ENCODE results near the gene SH3BP4. TPM values are rescaled to one million over a fixed set of nuclear protein-coding genes. Genes with fewer than 3 reads are reported as not detected.
A peak's percentile ranks its signal among the peaks of the same experiment; 100 is the strongest.

SH3BP4 gene
- total RNA-seq, 4 donors from 2014 or later: 16.5 to 32.8 (median 26.4) TPM

DNA sequence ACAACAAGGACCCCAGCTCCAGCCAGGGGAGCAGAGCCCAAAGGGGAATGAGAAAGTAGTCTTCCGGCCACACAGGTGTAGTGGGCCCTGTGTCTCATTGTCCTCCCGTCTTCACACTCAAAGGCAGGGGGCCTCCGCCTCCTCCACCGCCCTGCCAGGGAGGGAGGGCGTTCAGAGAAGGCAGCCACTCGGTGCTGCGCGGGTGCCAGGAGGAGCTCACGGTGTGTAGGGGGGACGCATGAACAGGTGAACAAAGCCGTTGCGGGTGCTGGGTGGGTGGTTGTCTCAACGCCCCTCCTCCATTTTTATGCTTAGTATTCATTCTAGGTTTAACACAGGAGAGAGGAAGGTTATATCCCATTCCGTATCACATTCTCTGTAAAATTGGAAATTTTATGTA lies 36.7 kb downstream of the SH3BP4 start:
- H3K36me3 ChIP-seq: no peaks in the 10 kb centered on the region

DNA sequence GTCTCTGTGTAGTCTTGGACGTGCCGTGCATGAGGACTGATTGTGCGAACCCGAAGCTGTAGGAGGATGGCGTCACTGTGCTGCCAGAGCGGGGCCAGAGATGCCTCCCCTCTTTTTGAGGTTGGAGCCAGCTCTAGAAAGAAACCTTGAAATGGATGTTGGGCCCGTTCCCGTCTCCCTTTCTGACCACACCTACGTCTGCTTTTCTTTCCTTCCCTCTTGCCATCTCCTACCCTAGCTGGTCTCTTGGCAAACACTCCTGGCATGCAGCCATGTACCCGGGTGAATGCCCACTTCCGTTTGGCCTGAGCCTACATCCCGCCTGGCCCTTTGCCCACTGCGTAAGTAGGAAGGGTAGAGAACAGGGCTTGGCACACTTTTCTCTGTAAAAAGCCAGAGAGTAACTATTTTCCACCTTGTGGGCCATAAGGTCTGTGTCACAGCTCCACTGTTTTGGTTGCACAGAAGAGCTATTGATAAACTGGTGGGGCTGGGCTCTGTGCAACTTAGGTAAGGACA lies 37.4 kb downstream of the SH3BP4 start:
- no peaks in the 10 kb centered on the region for H3K9me3 ChIP-seq
- no peaks in the 10 kb centered on the region for H3K36me3 ChIP-seq
- no peaks in the 10 kb centered on the region for H3K27me3 ChIP-seq
- H3K27ac ChIP-seq: peak overlapping the region in 2 of 4 donors; percentile 12 to 28
- no peak overlapping the region for H3K4me3 ChIP-seq
- DNase-seq: peak in 2 of 3 donors; percentile 82 to 83
- H3K4me1 ChIP-seq: peaks cover 0 to 32% (median 0%) of the 10 kb centered on the region in 4 donors
- no peak for TF ChIP-seq POLR2A (IDR thresholded peaks at IDR 0.05)
- no peak for TF ChIP-seq CTCF (IDR thresholded peaks at IDR 0.05)

More for the DNA sequence above, 36.7 kb downstream of the SH3BP4 start:
- DNase-seq: no peak
- H3K9me3 ChIP-seq: no peaks in the 10 kb centered on the region
- peaks cover 0 to 37% (median 0%) of the 10 kb centered on the region in 4 donors for H3K4me1 ChIP-seq
- no peak overlapping the region for H3K27ac ChIP-seq
- H3K4me3 ChIP-seq: no peak overlapping the region
- TF ChIP-seq POLR2A (IDR thresholded peaks at IDR 0.05): no peak
- no peak for TF ChIP-seq CTCF (IDR thresholded peaks at IDR 0.05)
- H3K27me3 ChIP-seq: no peaks in the 10 kb centered on the region

DNA sequence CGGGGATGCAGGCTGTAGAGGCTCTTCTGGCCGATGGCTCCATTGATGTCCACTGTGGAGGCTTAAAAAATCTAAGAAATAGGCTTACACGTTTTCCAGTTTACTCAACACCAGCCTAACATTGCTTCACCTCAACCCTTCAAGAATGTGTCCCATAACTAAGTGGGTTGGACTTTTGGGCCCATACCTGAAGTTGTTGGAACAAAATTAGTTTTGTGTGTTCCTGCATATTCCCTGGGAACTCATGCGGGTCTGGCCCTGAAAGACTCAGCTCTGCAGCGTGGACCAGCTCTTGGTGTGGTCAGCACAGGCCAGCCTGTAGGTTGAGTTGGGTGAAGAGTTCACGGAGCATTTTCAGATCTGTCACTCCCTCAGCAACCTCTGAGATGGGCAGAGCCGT lies 38.5 kb downstream of the SH3BP4 start:
- Histone ChIP-seq H3K9me3 (no peaks in the 10 kb centered on the region), H3K4me1 (peaks cover 0 to 37% (median 0%) of the 10 kb centered on the region in 4 donors), H3K4me3 (no peak overlapping the region), H3K36me3 (peaks cover 0 to 1% (median 0%) of the 10 kb centered on the region in 3 donors), H3K27me3 (no peaks in the 10 kb centered on the region), H3K27ac (no peak overlapping the region)
- no peak for DNase-seq
- TF ChIP-seq POLR2A (IDR thresholded peaks at IDR 0.05): no peak
- TF ChIP-seq CTCF (IDR thresholded peaks at IDR 0.05): no peak

- peaks cover 0 to 39% (median 0%) of the 10 kb centered on the region in 4 donors for H3K4me1 ChIP-seq
- peaks cover 0 to 6% (median 0%) of the 10 kb centered on the region in 3 donors for H3K36me3 ChIP-seq
- no peaks in the 10 kb centered on the region for H3K9me3 ChIP-seq
- H3K4me3 ChIP-seq: no peak overlapping the region
- H3K27me3 ChIP-seq: no peaks in the 10 kb centered on the region
- no peak overlapping the region for H3K27ac ChIP-seq
- DNase-seq: no peak
- TF ChIP-seq POLR2A (IDR thresholded peaks at IDR 0.05) (no peak), CTCF (IDR thresholded peaks at IDR 0.05) (no peak)
Measured at GRCh38 chr2:234991290-234991689, 39.5 kb downstream of the SH3BP4 start.

DNA sequence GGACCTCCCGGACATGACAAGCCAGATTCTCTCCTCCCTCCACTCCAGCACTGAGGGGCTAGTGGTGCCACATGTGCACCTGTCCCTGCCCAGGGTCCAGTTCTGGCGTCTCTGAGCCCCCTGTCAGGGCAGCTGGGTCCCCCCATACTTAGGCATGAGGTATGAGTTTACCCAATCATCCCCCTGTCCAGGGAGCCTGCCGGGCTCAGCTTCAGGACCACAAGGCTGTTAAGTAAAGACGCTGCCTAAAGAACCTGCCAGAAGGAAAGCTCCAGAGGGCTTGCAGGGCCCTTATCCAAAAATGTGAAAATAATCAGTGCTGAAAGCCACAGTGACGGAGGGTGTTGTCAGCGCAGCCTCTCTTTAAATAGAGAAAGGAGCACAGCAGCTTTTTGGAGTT lies 40.0 kb downstream of the SH3BP4 start:
- DNase-seq: no peak
- H3K4me1 ChIP-seq: peaks cover 0 to 35% (median 0%) of the 10 kb centered on the region in 4 donors
- no peaks in the 10 kb centered on the region for H3K27me3 ChIP-seq
- TF ChIP-seq POLR2A (IDR thresholded peaks at IDR 0.05): no peak
- TF ChIP-seq CTCF (IDR thresholded peaks at IDR 0.05): no peak
- H3K4me3 ChIP-seq: no peak overlapping the region
- no peak overlapping the region for H3K27ac ChIP-seq
- peaks cover 0 to 6% (median 0%) of the 10 kb centered on the region in 3 donors for H3K36me3 ChIP-seq
- H3K9me3 ChIP-seq: no peaks in the 10 kb centered on the region

Data from Peyer's patch (tissue), 4 donors.